Kidney (tissue), 14 donors: Measurements from ENCODE around the gene SMC5. TPM values are rescaled to one million over a fixed set of nuclear protein-coding genes. Genes with fewer than 3 reads are reported as not detected.
"Not testable (repeated sequence)": the region's sequence is repeated elsewhere in the genome, so short reads cannot be mapped to it uniquely, and the experiment has no call there.

Experiments used
- DNase-seq, 5 donors: peaks; one replicate each; pipeline ENCODE4 v3.0.0-alpha.2; 2013 to 2020
- FAIRE-seq: peaks from 2 replicates; lab custom pipeline; 2012; peaks lifted over from hg19 to GRCh38; lab: Jason Lieb, UNC
- H3K27ac ChIP-seq, 2 donors: one replicate each; pipeline ENCODE4 v1.7.0; 2013; ENCODE audit warnings: low read depth in 2 of 2, low read length in 2 of 2, inconsistent platforms in 1 of 2
- H3K27me3 ChIP-seq: one replicate; pipeline ENCODE4 v1.7.1; 2013; ENCODE audit warnings: low read length, inconsistent platforms; ENCODE audit not compliant: control insufficient read depth, insufficient read depth
- H3K36me3 ChIP-seq, 3 donors: one replicate each; pipeline versions ENCODE4 v1.7.0 to v1.7.1; 2013; ENCODE audit warnings: low read length in 3 of 3, control low read depth in 1 of 3, inconsistent platforms in 1 of 3; ENCODE audit not compliant: insufficient read depth in 3 of 3, control insufficient read depth in 2 of 3
- H3K4me1 ChIP-seq, 3 donors: one replicate each; pipeline versions ENCODE4 v1.7.0 to v1.7.1; 2013; ENCODE audit warnings: low read length in 3 of 3, inconsistent platforms in 1 of 3, low read depth in 1 of 3; ENCODE audit not compliant: control insufficient read depth in 2 of 3, insufficient read depth in 2 of 3
- H3K4me3 ChIP-seq, 3 donors: one replicate each; pipeline versions ENCODE4 v1.7.0 to v1.8.1; 2013; ENCODE audit warnings: low read length in 3 of 3, control low read depth in 1 of 3, inconsistent platforms in 1 of 3
- H3K9ac ChIP-seq, 3 donors: one replicate each; pipeline versions ENCODE4 v1.7.0 to v1.7.1; 2013; ENCODE audit warnings: low read length in 3 of 3, control low read depth in 1 of 3, inconsistent platforms in 1 of 3
- H3K9me3 ChIP-seq, 3 donors: one replicate each; pipeline versions ENCODE4 v1.7.0 to v1.7.1; 2013; ENCODE audit warnings: low read length in 3 of 3, control low read depth in 1 of 3, inconsistent platforms in 1 of 3; ENCODE audit not compliant: control insufficient read depth in 2 of 3, insufficient read depth in 1 of 3
- CTCF ChIP-seq: IDR thresholded peaks from 3 replicates; pipeline ENCODE4 v1.5.1; 2012; ENCODE audit warnings: mild to moderate bottlenecking, moderate library complexity, borderline replicate concordance; ENCODE audit not compliant: insufficient read depth; ENCODE audit errors: extremely low read depth
- intact Hi-C: fragments of 100-400 bp; cut with DNase I; formaldehyde crosslinking; loops from one replicate; pipeline ENCODE4 v1.11.1; 2022
- polyA plus RNA-seq: library from polyadenylated mRNA; stranded (reverse); fragments of 350-450 nt; fragmentation: Illumina TruSeq; extraction: RNeasy Lipid Tissue Mini Kit (QIAGEN cat#74804); gene quantifications from one replicate; pipeline ENCODE4 v1.2.3, GENCODE V29; 2014; ENCODE audit warnings: low read depth, low replicate concordance; ENCODE audit not compliant: insufficient read depth
- total RNA-seq: library from RNA; stranded (reverse); fragmentation: NEBNext Ultra II Directional; extraction: Animal tissue kit (Norgen Biotek cat#: 25700); gene quantifications from one replicate; pipeline ENCODE4 v1.2.1, GENCODE V29; 2021
- donor health status: control.
- donor health status: control.
- donor health status: control.
- donor health status: control.
- donor health status: control.
- donor health status: DM: yes; HTN: yes; CAD: no.
- donor health status: Normal renal cell carcinoma (clear cell type).

SMC5 gene
- total and polyA plus RNA-seq, 2 donors from 2014 or later: 5.5 to 29.6 TPM

GRCh38 chr9:70318002-70318401 lies 59.2 kb downstream of the SMC5 start:
- intact Hi-C loops: no loop called here
- Histone ChIP-seq H3K4me1 (no peaks in the 10 kb centered on the region), H3K27ac (no peak overlapping the region), H3K27me3 (no peaks in the 10 kb centered on the region), H3K36me3 (peaks cover 3 to 18% (median 3%) of the 10 kb centered on the region in 3 donors), H3K9me3 (no peaks in the 10 kb centered on the region), H3K4me3 (no peak overlapping the region), H3K9ac (no peak overlapping the region)
- no peak for TF ChIP-seq CTCF
- DNase-seq: no peak
- FAIRE-seq: no peak

GRCh38 chr9:70322096-70322495 lies 63.3 kb downstream of the SMC5 start:
- no peaks in the 10 kb centered on the region for H3K9me3 ChIP-seq
- H3K4me3 ChIP-seq: no peak overlapping the region
- no peak for DNase-seq
- H3K9ac ChIP-seq: no peak overlapping the region
- intact Hi-C loops: no loop called here
- FAIRE-seq: no peak
- no peaks in the 10 kb centered on the region for H3K27me3 ChIP-seq
- TF ChIP-seq CTCF: no peak
- H3K4me1 ChIP-seq: no peaks in the 10 kb centered on the region
- no peak overlapping the region for H3K27ac ChIP-seq
- H3K36me3 ChIP-seq: peaks cover 10 to 28% (median 10%) of the 10 kb centered on the region in 3 donors

- Histone ChIP-seq H3K9ac (no peak overlapping the region), H3K9me3 (no peaks in the 10 kb centered on the region), H3K27me3 (no peaks in the 10 kb centered on the region), H3K36me3 (peaks cover 12 to 26% (median 13%) of the 10 kb centered on the region in 3 donors), H3K27ac (no peak overlapping the region), H3K4me3 (no peak overlapping the region), H3K4me1 (no peaks in the 10 kb centered on the region)
- TF ChIP-seq CTCF: no peak
- FAIRE-seq (no peak), DNase-seq (no peak)
- intact Hi-C loops: no loop called here
Measured at GRCh38 chr9:70324963-70325362, 66.2 kb downstream of the SMC5 start.

- DNase-seq, H3K27ac ChIP-seq, FAIRE-seq, H3K9me3 ChIP-seq, H3K27me3 ChIP-seq, H3K4me3 ChIP-seq, intact Hi-C loops, H3K9ac ChIP-seq, H3K4me1 ChIP-seq: not testable (repeated sequence)
- H3K36me3 ChIP-seq: peaks cover 9 to 15% (median 11%) of the 10 kb centered on the region in 3 donors
Measured at GRCh38 chr9:70328625-70329024, 69.8 kb downstream of the SMC5 start.
